CD14-positive monocyte (primary cell): ENCODE results near the gene EMILIN2. TPM values are rescaled to one million over a fixed set of nuclear protein-coding genes. Genes with fewer than 3 reads are reported as not detected.
"Not testable (repeated sequence)": the region's sequence is repeated elsewhere in the genome, so short reads cannot be mapped to it uniquely, and the experiment has no call there.

Experiments used
- DNase-seq, 3 donors: peaks; one replicate each; pipeline ENCODE4 v3.0.0-alpha.2; 2011 to 2022
- H2AFZ ChIP-seq: 2 replicates; pipeline ENCODE4 v1.6.0; 2012; ENCODE audit warnings: mild to moderate bottlenecking, low read depth, low read length, inconsistent platforms; ENCODE audit not compliant: insufficient read depth, poor library complexity, severe bottlenecking
- H3K27ac ChIP-seq, 2 donors: 1 replicate in 1 of 2; 2 replicates in 1 of 2; pipeline ENCODE4 v1.5.1; 2012 to 2013; ENCODE audit warnings: low read length in 2 of 2, control low read depth in 1 of 2, inconsistent platforms in 1 of 2, low read depth in 1 of 2, mild to moderate bottlenecking in 1 of 2
- H3K27me3 ChIP-seq, 2 donors: one replicate each; pipeline versions ENCODE4 v1.6.0 to v1.6.1; 2011 to 2013; ENCODE audit warnings: low read length in 2 of 2; ENCODE audit not compliant: control insufficient read depth in 2 of 2, insufficient read depth in 2 of 2
- H3K36me3 ChIP-seq, 2 donors: replicated peaks in 1 of 2; 1 replicate in 1 of 2; 2 replicates in 1 of 2; pipeline versions ENCODE4 v1.5.1 to v1.6.1; 2012 to 2013; ENCODE audit warnings: low read length in 2 of 2, control low read depth in 1 of 2, inconsistent platforms in 1 of 2, mild to moderate bottlenecking in 1 of 2; ENCODE audit not compliant: insufficient read depth in 2 of 2, control insufficient read depth in 1 of 2
- H3K4me1 ChIP-seq, 2 donors: 1 replicate in 1 of 2; 2 replicates in 1 of 2; pipeline versions ENCODE4 v1.5.1 to v1.6.1; 2012 to 2013; ENCODE audit warnings: low read length in 2 of 2, control low read depth in 1 of 2, inconsistent platforms in 1 of 2, mild to moderate bottlenecking in 1 of 2, moderate library complexity in 1 of 2; ENCODE audit not compliant: insufficient read depth in 2 of 2, control insufficient read depth in 1 of 2
- H3K4me2 ChIP-seq: replicated peaks from 2 replicates; pipeline ENCODE3; 2012; ENCODE audit warnings: low read length, moderate library complexity, mild to moderate bottlenecking; ENCODE audit not compliant: poor library complexity, severe bottlenecking; ENCODE audit errors: extremely low read depth
- H3K4me3 ChIP-seq, 3 experiments: fragments of 200-600 bp in 1 of 3; sonication (generic) in 1 of 3; replicated peaks in 1 of 3; 1 replicate in 2 of 3; 2 replicates in 1 of 3; pipeline ENCODE4 v1.5.1; 2011 to 2013; ENCODE audit warnings: low read length in 3 of 3, mild to moderate bottlenecking in 3 of 3, control low read depth in 2 of 3, low read depth in 2 of 3, inconsistent platforms in 1 of 3, moderate library complexity in 1 of 3
- H3K79me2 ChIP-seq: 2 replicates; pipeline ENCODE4 v1.6.0; 2012; ENCODE audit warnings: mild to moderate bottlenecking, control low read depth, inconsistent platforms, low read length, moderate library complexity; ENCODE audit not compliant: insufficient read depth
- H3K9ac ChIP-seq: 2 replicates; pipeline ENCODE4 v1.6.0; 2017; ENCODE audit warnings: low read length, mild to moderate bottlenecking; ENCODE audit not compliant: insufficient read depth, poor library complexity, severe bottlenecking
- H3K9me3 ChIP-seq, 2 donors: replicated peaks in 1 of 2; 1 replicate in 1 of 2; 2 replicates in 1 of 2; pipeline versions ENCODE4 v1.5.1 to v1.6.1; 2012 to 2013; ENCODE audit warnings: low read length in 2 of 2, control low read depth in 1 of 2; ENCODE audit not compliant: control insufficient read depth in 1 of 2, insufficient read depth in 1 of 2
- H4K20me1 ChIP-seq: 2 replicates; pipeline ENCODE4 v1.6.0; 2012; ENCODE audit warnings: mild to moderate bottlenecking, low read length, control low read depth, moderate library complexity; ENCODE audit not compliant: insufficient read depth
- H3K27ac Mint-ChIP-seq, 7 donors: one replicate each; pipeline ENCODE4 v1.8.0; 2020; ENCODE audit warnings: mild to moderate bottlenecking in 7 of 7, mixed read lengths in 7 of 7, moderate library complexity in 6 of 7, inconsistent platforms in 2 of 7
- H3K27me3 Mint-ChIP-seq, 3 donors: one replicate each; pipeline ENCODE4 v1.8.0; 2021 to 2022; ENCODE audit warnings: low read depth in 3 of 3, mild to moderate bottlenecking in 3 of 3, mixed read lengths in 3 of 3, moderate library complexity in 3 of 3, inconsistent platforms in 1 of 3
- H3K36me3 Mint-ChIP-seq, 2 donors: one replicate each; pipeline ENCODE4 v1.8.0; 2020; ENCODE audit warnings: mixed read lengths in 2 of 2, inconsistent platforms in 1 of 2, mild to moderate bottlenecking in 1 of 2
- H3K4me1 Mint-ChIP-seq: one replicate; pipeline ENCODE4 v1.8.0; 2020; ENCODE audit warnings: mild to moderate bottlenecking, mixed read lengths
- H3K4me3 Mint-ChIP-seq, 2 donors: one replicate each; pipeline ENCODE4 v1.8.0; 2020; ENCODE audit warnings: mild to moderate bottlenecking in 2 of 2, mixed read lengths in 2 of 2, moderate library complexity in 1 of 2
- H3K9me3 Mint-ChIP-seq, 7 donors: one replicate each; pipeline ENCODE4 v1.8.0; 2020 to 2022; ENCODE audit warnings: mixed read lengths in 7 of 7, mild to moderate bottlenecking in 6 of 7, moderate library complexity in 6 of 7, inconsistent platforms in 2 of 7
- CTCF ChIP-seq: fragments of 200-600 bp; IDR thresholded peaks from one replicate; pipeline ENCODE4 v1.8.0; 2022; ENCODE audit warnings: antibody characterized with exemption, mild to moderate bottlenecking
- WGBS: methylation state at CpG from one replicate; pipeline ENCODE4 v1.1.5; 2013; ENCODE audit warnings: missing lambda C conversion rate; ENCODE audit not compliant: insufficient coverage; 5-methylcytosine and 5-hydroxymethylcytosine counted together
- intact Hi-C, 2 donors: fragments of 100-400 bp; cut with micrococcal nuclease; formaldehyde crosslinking; loops; one replicate each; pipeline versions ENCODE4 v1.15.0 to v1.15.1; 2023
- polyA plus RNA-seq, 3 donors: library from polyadenylated mRNA; depleted of rRNA in 1 of 3; unstranded in 2 of 3; stranded (reverse) in 1 of 3; fragments of 300-500 nt in 2 of 3; fragments of >200 nt in 1 of 3; fragmentation: Illumina TruSeq in 2 of 3; gene quantifications; 1 replicate in 2 of 3; 2 replicates in 1 of 3; pipeline ENCODE4 v1.2.3, GENCODE V29; 2012 to 2021

The EMILIN2 gene
- polyA plus RNA-seq, 3 donors: 30.5 to 43.2 (median 33.8) TPM

GRCh38 chr18:2809666-2810183 lies 37.1 kb upstream of the EMILIN2 start:
- DNase-seq, H3K4me2 ChIP-seq, H2AFZ ChIP-seq, H3K4me3 ChIP-seq, H3K27ac Mint-ChIP-seq, H3K4me1 Mint-ChIP-seq, H4K20me1 ChIP-seq, H3K79me2 ChIP-seq, H3K27ac ChIP-seq, H3K9ac ChIP-seq, H3K27me3 ChIP-seq, intact Hi-C loops, H3K4me1 ChIP-seq, H3K4me3 Mint-ChIP-seq, H3K27me3 Mint-ChIP-seq: not testable (repeated sequence)
- Mint-ChIP-seq H3K9me3 (peaks cover 10 to 42% (median 18%) of the 10 kb centered on the region in 7 donors), H3K36me3 (peaks cover 11 to 16% of the 10 kb centered on the region in 2 donors)
- WGBS: 79% methylated on average over 4 of the region's 6 CpGs
- Histone ChIP-seq H3K36me3 (peaks cover 10 to 14% of the 10 kb centered on the region in 2 donors), H3K9me3 (peaks cover 0 to 11% of the 10 kb centered on the region in 2 donors)

- Mint-ChIP-seq H3K4me3 (no peak overlapping the region), H3K4me1 (no peaks in the 10 kb centered on the region), H3K27ac (no peak overlapping the region), H3K9me3 (peaks cover 10 to 48% (median 21%) of the 10 kb centered on the region in 7 donors), H3K36me3 (peaks cover 0 to 8% of the 10 kb centered on the region in 2 donors), H3K27me3 (peaks cover 0 to 2% (median 2%) of the 10 kb centered on the region in 3 donors)
- Histone ChIP-seq H3K9me3 (peaks cover 0 to 11% of the 10 kb centered on the region in 2 donors), H4K20me1 (no peaks in the 10 kb centered on the region), H3K4me2 (no peak overlapping the region), H3K4me3 (no peak overlapping the region), H3K27ac (no peak overlapping the region), H2AFZ (no peak overlapping the region), H3K27me3 (no peaks in the 10 kb centered on the region), H3K9ac (no peak overlapping the region), H3K36me3 (no peaks in the 10 kb centered on the region), H3K4me1 (no peaks in the 10 kb centered on the region), H3K79me2 (no peaks in the 10 kb centered on the region)
- DNase-seq: no peak
- no peak for TF ChIP-seq CTCF
- intact Hi-C loops: no loop called here
- WGBS: no CpG with 5 or more reads among the region's 1 CpG
Measured at GRCh38 chr18:2811416-2811815, 35.4 kb upstream of the EMILIN2 start.
